Fibroblast of skin of left biceps (primary cell): Measurements from ENCODE around the gene SBF2.

ENCODE experiments used
- DNase-seq, 2 experiments: peaks; one replicate each; pipeline ENCODE4 v3.0.0-alpha.2; 2013; ENCODE audit warnings: low read depth in 2 of 2

The SBF2 gene

GRCh38 chr11:9817191-9817590 is 476.8 kb downstream of the SBF2 start:
- no peak for DNase-seq

GRCh38 chr11:9815486-9816136 is 478.4 kb downstream of the SBF2 start:
- DNase-seq, result no peak

GRCh38 chr11:9814108-9814507 is 479.9 kb downstream of the SBF2 start:
- no peak for DNase-seq

DNA sequence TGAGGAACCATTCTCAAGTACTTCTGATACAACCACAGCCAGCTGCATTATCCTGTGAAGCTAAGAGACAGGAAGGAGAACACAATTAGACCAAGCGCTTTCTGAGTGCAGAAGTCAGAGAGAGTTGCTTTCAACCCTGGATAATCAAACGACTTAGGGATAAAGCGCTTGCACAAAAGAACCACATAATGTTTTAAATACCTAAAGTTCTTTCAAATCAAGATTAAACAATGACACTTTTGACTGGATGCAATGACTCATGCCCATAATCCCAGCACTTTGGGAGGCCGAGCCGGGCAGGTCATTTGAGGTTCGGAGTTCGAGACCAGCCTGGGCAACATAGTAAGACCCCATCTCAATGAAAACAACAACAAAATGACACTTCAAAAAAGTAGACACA is 485.1 kb downstream of the SBF2 start:
- DNase-seq, result no peak

GRCh38 chr11:9806946-9807687 is 486.9 kb downstream of the SBF2 start:
- no peak for DNase-seq

- DNase-seq, result no peak
Measured at GRCh38 chr11:9804419-9804902, 489.6 kb downstream of the SBF2 start.

- DNase-seq, result no peak
Measured at GRCh38 chr11:9803685-9804418, 490.2 kb downstream of the SBF2 start.

DNA sequence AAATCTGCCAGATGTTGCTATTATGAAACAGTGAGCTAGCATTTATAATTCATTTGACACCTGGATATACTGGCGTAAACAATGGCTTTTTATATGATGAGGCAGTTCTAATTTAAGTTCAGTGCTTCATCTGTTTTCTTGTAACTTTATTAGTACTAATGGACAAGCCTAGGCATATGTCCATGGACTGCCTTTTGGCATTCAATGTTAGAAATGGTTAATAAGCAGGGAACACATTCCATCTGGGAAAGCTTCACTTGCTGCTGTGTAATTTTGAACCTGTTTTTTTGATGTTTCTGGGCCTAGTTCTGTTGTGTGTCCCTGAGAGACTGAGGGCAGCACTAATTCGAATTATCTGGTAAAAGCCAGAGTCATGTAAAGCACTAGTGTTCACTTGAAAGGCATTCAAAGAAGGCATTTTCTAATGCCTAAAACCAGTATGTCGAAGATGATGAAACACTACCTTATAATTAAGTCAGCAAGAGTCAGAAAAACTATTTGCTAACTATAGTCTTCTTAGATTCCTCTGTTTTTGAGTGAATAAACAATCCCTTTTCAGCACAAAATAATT is 491.6 kb downstream of the SBF2 start:
- peak; percentile 92 to 96 for DNase-seq

DNA sequence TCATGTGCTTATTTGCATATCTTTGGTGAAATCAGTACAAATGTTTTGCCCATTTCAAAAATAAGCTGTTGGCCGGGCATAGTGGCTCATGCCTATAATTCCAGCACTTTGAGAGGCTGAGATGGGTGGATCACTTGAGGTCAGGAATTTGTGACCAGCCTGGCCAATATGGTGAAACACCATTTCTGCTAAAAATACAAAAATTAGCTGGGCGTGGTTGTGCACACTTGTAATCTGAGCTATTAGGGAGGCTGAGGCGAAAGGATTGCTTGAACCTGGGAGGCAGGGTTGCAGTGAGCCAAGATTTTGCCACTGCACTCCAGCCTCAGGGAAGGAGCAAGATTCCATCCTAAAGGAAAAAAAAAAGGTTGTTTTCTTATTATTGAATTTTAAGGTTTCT is 494.1 kb downstream of the SBF2 start:
- DNase-seq, result no peak

GRCh38 chr11:9797300-9797699 is 496.7 kb downstream of the SBF2 start:
- DNase-seq, result no peak

- peak in 1 of 2 experiments; percentile 42 for DNase-seq
Measured at GRCh38 chr11:9796854-9797253, 497.2 kb downstream of the SBF2 start.

DNA sequence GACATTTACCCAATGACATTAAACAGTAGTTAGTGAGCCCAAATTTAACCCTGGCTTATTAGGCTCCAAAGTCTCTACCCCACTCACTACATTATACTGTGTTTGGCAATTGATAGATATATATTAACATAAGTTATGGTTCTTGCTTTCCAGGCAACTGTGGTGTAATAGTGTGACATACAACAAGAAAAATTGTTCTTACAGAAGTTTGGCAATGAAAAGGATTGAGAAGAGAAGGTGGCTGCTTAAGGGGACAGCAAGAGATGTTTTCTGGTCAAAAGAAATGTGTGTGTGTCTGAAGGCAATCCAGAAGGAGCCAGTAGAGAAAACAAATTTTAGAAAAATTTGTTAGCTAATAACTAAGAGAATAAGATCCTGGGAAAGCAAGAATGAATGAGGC is 497.8 kb downstream of the SBF2 start:
- DNase-seq, result no peak

DNA sequence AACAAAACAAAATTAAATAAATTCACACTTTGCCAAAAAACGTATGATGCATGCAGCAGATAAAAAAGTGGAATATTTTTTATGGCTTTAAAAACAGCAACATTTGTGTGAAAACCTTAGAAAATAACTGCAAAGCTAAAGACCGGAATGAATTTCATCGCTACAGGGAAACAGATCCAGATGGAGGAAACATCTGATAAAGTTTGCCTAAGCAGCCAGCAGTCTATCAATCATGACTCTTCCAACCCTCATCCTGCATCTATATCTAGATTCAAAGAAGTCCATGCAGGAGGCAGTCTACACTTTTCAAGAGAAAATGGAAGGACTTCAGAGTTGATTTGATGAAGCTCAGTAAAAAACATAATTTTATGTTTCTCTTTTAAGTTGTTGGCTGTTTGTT is 503.3 kb downstream of the SBF2 start:
- no peak for DNase-seq

- no peak for DNase-seq
Measured at GRCh38 chr11:9789910-9790309, 504.1 kb downstream of the SBF2 start.

- DNase-seq, result peak; percentile 55 to 60
Measured at GRCh38 chr11:9787981-9788521, 506.0 kb downstream of the SBF2 start.

GRCh38 chr11:9787260-9787659 is 506.8 kb downstream of the SBF2 start:
- DNase-seq, result no peak

DNA sequence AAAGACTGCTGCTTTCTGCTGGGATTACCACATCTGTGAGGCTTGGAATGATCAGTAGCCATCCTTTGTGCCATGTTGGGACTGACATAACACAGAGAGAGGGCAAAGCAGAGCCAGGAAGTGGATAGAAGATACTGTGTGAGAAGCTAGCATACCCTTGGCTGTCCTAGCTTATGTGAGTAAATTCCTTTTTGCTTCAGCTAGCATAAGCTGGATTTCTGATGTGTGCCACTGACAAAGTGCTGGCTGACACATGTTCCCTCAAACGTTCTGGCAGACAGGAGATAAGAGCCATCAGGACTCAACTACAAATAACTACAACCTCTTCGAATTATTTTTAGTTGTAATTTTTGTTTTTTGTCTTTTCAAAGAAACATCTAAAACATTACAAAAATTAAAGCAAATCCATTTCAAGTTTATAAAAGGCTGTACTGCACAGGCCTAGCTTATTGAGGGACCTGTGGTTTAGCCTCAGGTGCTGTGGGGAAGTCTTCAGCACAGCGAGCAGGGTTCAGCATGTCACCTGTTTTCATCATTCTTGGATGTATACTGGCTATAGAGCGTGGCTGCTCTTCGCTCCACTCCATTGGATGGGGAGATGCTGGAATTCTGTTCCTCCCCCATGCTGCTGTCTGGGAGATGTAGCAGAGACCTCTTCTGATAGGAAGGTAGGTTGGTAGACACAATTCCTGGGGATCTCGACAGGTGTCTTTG is 509.3 kb downstream of the SBF2 start:
- no peak for DNase-seq

- DNase-seq, result no peak
Measured at GRCh38 chr11:9783986-9784385, 510.0 kb downstream of the SBF2 start.

DNA sequence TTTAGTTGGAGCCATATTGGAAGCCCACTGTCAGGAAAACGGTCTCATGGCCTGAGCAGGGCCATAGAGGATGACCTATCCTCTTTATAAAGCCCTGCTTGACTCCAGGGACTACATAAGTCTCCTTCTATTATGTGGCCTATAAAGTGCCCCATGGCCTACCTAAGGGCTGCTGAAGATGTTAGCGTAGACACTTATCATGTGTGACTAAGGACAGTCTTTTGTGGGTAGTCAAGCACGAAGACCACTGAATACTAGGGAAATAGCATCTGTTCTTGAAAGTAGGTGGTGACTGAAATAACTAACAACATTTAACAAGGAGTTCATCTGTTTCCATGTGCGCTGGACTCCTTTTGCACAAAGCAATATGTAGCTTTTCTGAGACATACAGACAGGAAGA is 513.1 kb downstream of the SBF2 start:
- no peak for DNase-seq

- DNase-seq, result no peak
Measured at GRCh38 chr11:9777525-9777924, 516.5 kb downstream of the SBF2 start.

DNA sequence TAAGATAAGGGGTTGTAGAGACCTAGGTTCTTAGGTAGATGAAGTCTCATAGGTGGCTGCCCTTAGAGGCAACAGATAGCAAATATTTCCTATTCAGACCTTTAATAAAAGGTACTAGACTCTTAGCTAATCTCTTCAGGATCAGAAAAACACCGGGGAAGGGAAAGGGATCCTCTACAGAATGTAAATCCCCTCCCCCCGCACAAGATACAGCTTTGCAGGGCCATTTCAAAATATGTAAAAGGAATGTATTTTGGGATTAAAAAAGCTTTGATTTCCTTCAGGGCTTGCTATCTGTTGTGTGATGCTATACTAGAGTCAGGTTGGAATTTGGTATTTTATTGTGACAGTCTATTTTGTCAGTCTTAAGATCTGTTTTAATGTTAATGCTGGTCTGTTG is 517.0 kb downstream of the SBF2 start:
- DNase-seq, result no peak
